Body of pancreas (tissue), 4 donors: ENCODE measurements around the gene C11orf71. TPM values are rescaled to one million over a fixed set of nuclear protein-coding genes. Genes with fewer than 3 reads are reported as not detected.

ENCODE experiments used
- ATAC-seq: fragments of 150-250 bp; one replicate; pipeline ENCODE4 v1.9.1; 2016
- DNase-seq, 4 donors: peaks; one replicate each; pipeline ENCODE4 v3.0.0-alpha.2; 2019
- H3K27ac ChIP-seq, 4 donors: fragments of 200-600 bp; sonication (generic); 1 replicate in 3 of 4; 2 replicates in 1 of 4; pipeline versions ENCODE4 v1.5.1 to v1.6.1; 2016 to 2019; ENCODE audit warnings: mild to moderate bottlenecking in 1 of 4, mixed read lengths in 1 of 4, moderate library complexity in 1 of 4
- H3K27me3 ChIP-seq, 2 donors: fragments of 200-600 bp; sonication (generic); one replicate each; pipeline ENCODE4 v1.6.0; 2016; ENCODE audit warnings: mild to moderate bottlenecking in 1 of 2
- H3K36me3 ChIP-seq, 2 donors: fragments of 200-600 bp; sonication (generic); replicated peaks in 1 of 2; 2 replicates each; pipeline ENCODE4 v1.5.1; 2016; ENCODE audit warnings: low read depth in 2 of 2; ENCODE audit not compliant: insufficient read depth in 1 of 2
- H3K4me1 ChIP-seq: fragments of 200-600 bp; sonication (generic); one replicate; pipeline ENCODE4 v1.6.0; 2016
- H3K4me3 ChIP-seq, 2 donors: fragments of 200-600 bp; sonication (generic); 1 replicate in 1 of 2; 2 replicates in 1 of 2; pipeline ENCODE4 v1.5.1; 2016 to 2019
- H3K9me3 ChIP-seq, 3 donors: fragments of 200-600 bp; sonication (generic); 1 replicate in 2 of 3; 2 replicates in 1 of 3; pipeline ENCODE4 v1.5.1; 2016
- POLR2A ChIP-seq, 3 donors: fragments of 450-650 bp; IDR thresholded peaks; one replicate each; pipeline ENCODE4 v1.6.1; 2016; ENCODE audit warnings: antibody characterized with exemption in 3 of 3, mild to moderate bottlenecking in 2 of 3
- WGBS, 2 donors: methylation state at CpG; one replicate each; pipeline ENCODE4 v1.1.5; 2017; 5-methylcytosine and 5-hydroxymethylcytosine counted together
- intact Hi-C: fragments of 100-400 bp; cut with DNase I; formaldehyde crosslinking; loops from one replicate; pipeline ENCODE4 v1.15.1; 2023
- total RNA-seq, 2 donors: library from RNA; depleted of rRNA; stranded (reverse); fragments of >200 nt; gene quantifications; one replicate each; pipeline ENCODE4 v1.1.0, GENCODE V29; 2016
- TF ChIP-seq, protein P1 (sequence below), 7 experiments: fragments of 450-650 bp in 4 of 7; fragments of 200-600 bp in 3 of 7; sonication (generic) in 3 of 7; IDR thresholded peaks; one replicate each; pipeline ENCODE4 v1.5.1; 2016 to 2019; ENCODE audit warnings: antibody characterized with exemption in 7 of 7

Gene C11orf71
- total RNA-seq, 2 donors from 2014 or later, result 5.4 to 8.2 TPM

DNA sequence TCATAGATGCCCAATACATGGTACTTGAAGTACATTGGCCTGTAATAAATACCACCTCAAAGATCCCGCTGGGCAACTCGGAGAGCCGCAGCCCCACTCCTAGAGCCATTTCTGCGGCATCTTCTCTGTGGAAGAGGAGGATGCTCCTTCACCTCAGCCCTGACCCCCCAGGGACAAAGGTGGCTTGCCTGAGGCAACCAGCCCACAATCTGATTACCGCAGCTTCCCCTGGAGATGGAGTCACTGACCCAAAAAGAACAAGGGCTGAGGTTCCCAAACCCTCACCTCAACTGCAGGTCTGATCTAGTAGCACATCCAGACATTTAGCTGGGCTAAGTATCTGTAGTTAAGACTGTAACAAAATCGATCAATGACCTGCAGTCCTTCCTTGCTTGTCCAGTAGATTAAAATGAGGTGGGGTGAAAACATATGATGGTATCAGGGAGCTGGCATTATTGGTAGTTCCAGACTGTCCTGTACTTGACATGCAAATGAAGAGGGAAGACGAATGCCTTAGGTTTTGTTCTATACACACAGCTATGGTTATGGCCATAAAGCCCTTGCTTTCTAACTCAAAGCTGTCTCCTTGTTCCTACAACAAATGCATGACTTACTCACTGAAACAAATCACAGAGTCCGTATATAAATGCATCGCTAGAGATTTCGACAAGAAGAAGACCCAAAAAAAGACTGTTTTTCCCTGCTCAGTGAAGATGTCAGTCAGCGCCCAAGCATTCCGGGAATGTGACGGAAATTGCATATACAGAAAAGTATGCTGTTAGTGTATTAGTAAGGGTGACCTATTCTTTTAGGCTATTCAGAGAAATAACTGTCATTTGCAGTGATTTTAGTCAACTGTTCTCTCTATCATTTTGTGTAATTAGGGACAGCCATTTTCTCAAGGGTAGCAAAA, 33.7 kb downstream of the C11orf71 start:
- Histone ChIP-seq H3K27ac (no peak overlapping the region), H3K4me3 (no peak overlapping the region), H3K27me3 (no peaks in the 10 kb centered on the region), H3K4me1 (no peaks in the 10 kb centered on the region), H3K9me3 (no peaks in the 10 kb centered on the region), H3K36me3 (no peaks in the 10 kb centered on the region)
- WGBS, 2 donors, result 69 to 72% methylated on average over 13 of the region's 13 CpGs
- intact Hi-C loops, result no loop called here
- no peak for TF ChIP-seq POLR2A (IDR thresholded peaks at IDR 0.05)
- TF ChIP-seq, protein P1, sequence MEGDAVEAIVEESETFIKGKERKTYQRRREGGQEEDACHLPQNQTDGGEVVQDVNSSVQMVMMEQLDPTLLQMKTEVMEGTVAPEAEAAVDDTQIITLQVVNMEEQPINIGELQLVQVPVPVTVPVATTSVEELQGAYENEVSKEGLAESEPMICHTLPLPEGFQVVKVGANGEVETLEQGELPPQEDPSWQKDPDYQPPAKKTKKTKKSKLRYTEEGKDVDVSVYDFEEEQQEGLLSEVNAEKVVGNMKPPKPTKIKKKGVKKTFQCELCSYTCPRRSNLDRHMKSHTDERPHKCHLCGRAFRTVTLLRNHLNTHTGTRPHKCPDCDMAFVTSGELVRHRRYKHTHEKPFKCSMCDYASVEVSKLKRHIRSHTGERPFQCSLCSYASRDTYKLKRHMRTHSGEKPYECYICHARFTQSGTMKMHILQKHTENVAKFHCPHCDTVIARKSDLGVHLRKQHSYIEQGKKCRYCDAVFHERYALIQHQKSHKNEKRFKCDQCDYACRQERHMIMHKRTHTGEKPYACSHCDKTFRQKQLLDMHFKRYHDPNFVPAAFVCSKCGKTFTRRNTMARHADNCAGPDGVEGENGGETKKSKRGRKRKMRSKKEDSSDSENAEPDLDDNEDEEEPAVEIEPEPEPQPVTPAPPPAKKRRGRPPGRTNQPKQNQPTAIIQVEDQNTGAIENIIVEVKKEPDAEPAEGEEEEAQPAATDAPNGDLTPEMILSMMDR (IDR thresholded peaks at IDR 0.05), result no peak
- ATAC-seq (no peak), DNase-seq (no peak)

GRCh38 chr11:114362958-114363357, 37.4 kb downstream of the C11orf71 start:
- Histone ChIP-seq H3K9me3 (no peaks in the 10 kb centered on the region), H3K4me1 (peaks cover 6% of the 10 kb centered on the region), H3K36me3 (no peaks in the 10 kb centered on the region), H3K27ac (no peak overlapping the region), H3K27me3 (no peaks in the 10 kb centered on the region), H3K4me3 (no peak overlapping the region)
- intact Hi-C loops, result no loop called here
- 43 to 54% methylated on average over 3 of the region's 3 CpGs for WGBS, 2 donors
- ATAC-seq (no peak), DNase-seq (no peak)
- TF ChIP-seq, protein P1 (IDR thresholded peaks at IDR 0.05), result no peak
- no peak for TF ChIP-seq POLR2A (IDR thresholded peaks at IDR 0.05)

GRCh38 chr11:114362326-114362725, 38.0 kb downstream of the C11orf71 start:
- Histone ChIP-seq H3K4me3 (no peak overlapping the region), H3K9me3 (no peaks in the 10 kb centered on the region), H3K27ac (no peak overlapping the region), H3K27me3 (no peaks in the 10 kb centered on the region), H3K4me1 (peaks cover 6% of the 10 kb centered on the region), H3K36me3 (no peaks in the 10 kb centered on the region)
- TF ChIP-seq, protein P1 (IDR thresholded peaks at IDR 0.05), result no peak
- no peak for TF ChIP-seq POLR2A (IDR thresholded peaks at IDR 0.05)
- intact Hi-C loops, result no loop called here
- DNase-seq (no peak), ATAC-seq (no peak)
- WGBS, 2 donors, result 72 to 80% methylated on average over 4 of the region's 4 CpGs

DNA sequence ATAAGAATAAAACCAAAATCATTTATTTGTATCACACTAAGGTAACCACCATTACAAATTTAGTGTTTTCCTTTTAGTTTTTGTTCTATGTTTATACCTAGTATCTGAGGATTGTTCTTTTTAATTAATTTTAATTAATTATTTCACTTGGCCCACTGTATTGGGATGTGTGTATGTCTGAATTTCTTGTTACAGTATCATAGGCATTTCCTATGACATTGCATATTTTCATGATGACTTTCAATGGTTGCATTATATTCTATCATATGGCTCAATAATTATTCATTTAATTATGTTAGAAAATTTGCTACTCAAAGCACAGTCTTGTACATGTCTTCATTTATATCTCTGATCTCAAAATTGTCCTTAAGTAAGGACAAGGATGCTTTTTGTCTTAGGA, 41.0 kb downstream of the C11orf71 start:
- TF ChIP-seq, protein P1 (IDR thresholded peaks at IDR 0.05), result no peak
- TF ChIP-seq POLR2A (IDR thresholded peaks at IDR 0.05), result no peak
- no peak overlapping the region for H3K27ac ChIP-seq
- ATAC-seq (no peak), DNase-seq (no peak)
- H3K4me3 ChIP-seq, result no peak overlapping the region
- H3K36me3 ChIP-seq, result no peaks in the 10 kb centered on the region
- intact Hi-C loops, result no loop called here
- no peaks in the 10 kb centered on the region for H3K9me3 ChIP-seq
- peaks cover 6% of the 10 kb centered on the region for H3K4me1 ChIP-seq
- H3K27me3 ChIP-seq, result no peaks in the 10 kb centered on the region

DNA sequence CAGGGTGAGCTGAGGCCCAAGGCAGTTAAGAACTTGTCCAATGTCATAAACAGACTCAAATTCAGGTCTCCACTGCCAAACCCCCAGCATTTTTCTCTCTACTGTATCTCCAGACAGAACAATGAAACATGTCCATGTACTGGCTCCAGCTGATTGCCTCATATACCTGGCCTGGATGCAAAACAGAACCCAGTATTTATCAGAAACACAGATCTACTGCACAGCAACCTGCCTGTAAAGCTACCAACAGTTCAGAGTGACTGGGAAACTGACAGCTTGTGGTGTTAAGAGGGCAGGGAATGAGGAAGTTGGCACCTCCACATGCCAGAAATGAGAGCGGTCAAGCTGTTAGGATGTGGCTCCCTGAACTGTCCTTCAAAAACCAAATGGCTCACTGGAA, 41.6 kb downstream of the C11orf71 start:
- intact Hi-C loops, result no loop called here
- DNase-seq (peak in 1 of 4 donors; percentile 11), ATAC-seq (peak; percentile 38)
- Histone ChIP-seq H3K4me3 (no peak overlapping the region), H3K4me1 (peaks cover 6% of the 10 kb centered on the region), H3K27me3 (no peaks in the 10 kb centered on the region), H3K9me3 (no peaks in the 10 kb centered on the region), H3K27ac (no peak overlapping the region), H3K36me3 (no peaks in the 10 kb centered on the region)
- TF ChIP-seq POLR2A (IDR thresholded peaks at IDR 0.05), result no peak
- TF ChIP-seq, protein P1 (IDR thresholded peaks at IDR 0.05), result no peak
- WGBS, 2 donors, result 41 to 67% methylated on average over 1 of the region's 1 CpG
